Activated CD8-positive, alpha-beta memory T cell treated with anti-CD3 and anti-CD28 coated beads, Interleukin-2, amount 10 ng/mL, durations not matched to agents 7 days and 5 days (primary cell): ENCODE data around the gene FBXW8. TPM values are rescaled to one million over a fixed set of nuclear protein-coding genes. Genes with fewer than 3 reads are reported as not detected.

Experiments
- ATAC-seq: fragments of 150-1000 bp; cut with Tn5 transposase; one replicate; pipeline ENCODE4 v1.10.0; 2021; ENCODE audit warnings: moderate library complexity
- CTCF ChIA-PET: fragments of 350-600 bp; sonication (Branson Sonifier 250); formaldehyde crosslinking; loops from one replicate; lab custom pipeline; 2021; ENCODE audit warnings: antibody characterized with exemption; lab: Charles Lee
- DNase-seq: peaks from one replicate; pipeline ENCODE4 v3.0.0-alpha.2; 2020
- H3K27ac Mint-ChIP-seq: one replicate; pipeline ENCODE4 v1.8.0; 2021; ENCODE audit warnings: mild to moderate bottlenecking, mixed read lengths
- H3K27me3 Mint-ChIP-seq: one replicate; pipeline ENCODE4 v1.8.0; 2021; ENCODE audit warnings: mixed read lengths
- H3K36me3 Mint-ChIP-seq: one replicate; pipeline ENCODE4 v1.8.0; 2021; ENCODE audit warnings: mild to moderate bottlenecking, mixed read lengths
- H3K4me1 Mint-ChIP-seq: one replicate; pipeline ENCODE4 v1.8.0; 2021; ENCODE audit warnings: mixed read lengths
- H3K4me3 Mint-ChIP-seq: one replicate; pipeline ENCODE4 v1.8.0; 2021; ENCODE audit warnings: mild to moderate bottlenecking, moderate library complexity, mixed read lengths
- H3K9me3 Mint-ChIP-seq: one replicate; pipeline ENCODE4 v1.8.0; 2022; ENCODE audit warnings: low read depth, mixed read lengths
- total RNA-seq, 2 experiments: library from RNA; stranded (reverse); gene quantifications; one replicate each; pipeline ENCODE4 v1.2.3, GENCODE V29; 2021

The FBXW8 gene
- 10 to 100 TPM; 11.5 to 12.8 TPM for total RNA-seq

GRCh38 chr12:116910645-116911451 lies at the start of gene FBXW8:
Gene FBXW8, plus strand, starts transcription at chr12:116910950. Its CDS starts 88 bp downstream, at chr12:116911038.
- Mint-ChIP-seq H3K36me3 (peaks cover 12% of the 10 kb centered on the region), H3K9me3 (no peaks in the 10 kb centered on the region), H3K4me1 (peaks cover 29% of the 10 kb centered on the region), H3K27ac (peak within 1 kb of the TSS; percentile 69), H3K27me3 (peaks cover 28% of the 10 kb centered on the region), H3K4me3 (peak within 1 kb of the TSS; percentile 83)
- peak; percentile 79 for DNase-seq
- ATAC-seq, result peak; percentile 92
- CTCF ChIA-PET, result interaction anchor here (1.8 to 2.2 kb wide), 2 partner anchors 9 to 13 kb away, joined by 4 to 6 read pairs; no protein-coding TSS in a partner anchor

- H3K9me3 Mint-ChIP-seq, result no peaks in the 10 kb centered on the region
- peaks cover 14% of the 10 kb centered on the region for H3K4me1 Mint-ChIP-seq
- H3K27ac Mint-ChIP-seq, result no peak overlapping the region
- H3K27me3 Mint-ChIP-seq, result peaks cover 51% of the 10 kb centered on the region
- H3K4me3 Mint-ChIP-seq, result no peak overlapping the region
- CTCF ChIA-PET, result no interaction called here
- ATAC-seq (peak; percentile 82), DNase-seq (peak; percentile 79)
- H3K36me3 Mint-ChIP-seq, result peaks cover 2% of the 10 kb centered on the region
These were observed 49.4 kb upstream of the FBXW8 start for GRCh38 chr12:116861320-116861719.

GRCh38 chr12:116862167-116862566 lies 48.6 kb upstream of the FBXW8 start:
- Mint-ChIP-seq H3K4me1 (peaks cover 14% of the 10 kb centered on the region), H3K27ac (no peak overlapping the region), H3K4me3 (no peak overlapping the region), H3K9me3 (no peaks in the 10 kb centered on the region), H3K36me3 (peaks cover 2% of the 10 kb centered on the region), H3K27me3 (peaks cover 46% of the 10 kb centered on the region)
- DNase-seq (no peak), ATAC-seq (no peak)
- CTCF ChIA-PET, result no interaction called here

- ATAC-seq (no peak), DNase-seq (no peak)
- H3K27ac Mint-ChIP-seq, result no peak overlapping the region
- CTCF ChIA-PET, result interaction anchor here (1.3 to 1.6 kb wide), 3 partner anchors 93 to 160 kb away, joined by 4 read pairs; no protein-coding TSS in a partner anchor
- peaks cover 2% of the 10 kb centered on the region for H3K36me3 Mint-ChIP-seq
- H3K9me3 Mint-ChIP-seq, result no peaks in the 10 kb centered on the region
- peaks cover 14% of the 10 kb centered on the region for H3K4me1 Mint-ChIP-seq
- peaks cover 34% of the 10 kb centered on the region for H3K27me3 Mint-ChIP-seq
- H3K4me3 Mint-ChIP-seq, result no peak overlapping the region
These were observed 47.4 kb upstream of the FBXW8 start for GRCh38 chr12:116863275-116863767.

- Mint-ChIP-seq H3K9me3 (no peaks in the 10 kb centered on the region), H3K4me3 (no peak overlapping the region), H3K4me1 (peaks cover 14% of the 10 kb centered on the region), H3K36me3 (peaks cover 2% of the 10 kb centered on the region), H3K27me3 (peaks cover 22% of the 10 kb centered on the region), H3K27ac (no peak overlapping the region)
- ATAC-seq (no peak), DNase-seq (no peak)
- CTCF ChIA-PET, result no interaction called here
These were observed 46.2 kb upstream of the FBXW8 start for GRCh38 chr12:116864371-116865160.

- no peaks in the 10 kb centered on the region for H3K4me1 Mint-ChIP-seq
- no peak for DNase-seq
- CTCF ChIA-PET, result interaction anchor here (1.1 kb wide), 1 partner anchor 30 kb away, joined by 3 read pairs; no protein-coding TSS in a partner anchor
- no peaks in the 10 kb centered on the region for H3K36me3 Mint-ChIP-seq
- H3K27me3 Mint-ChIP-seq, result no peaks in the 10 kb centered on the region
- no peak overlapping the region for H3K4me3 Mint-ChIP-seq
- ATAC-seq, result no peak
- no peaks in the 10 kb centered on the region for H3K9me3 Mint-ChIP-seq
- no peak overlapping the region for H3K27ac Mint-ChIP-seq
These were observed 43.2 kb upstream of the FBXW8 start for GRCh38 chr12:116867523-116867922.

GRCh38 chr12:116870306-116870705 lies 40.4 kb upstream of the FBXW8 start:
- no peaks in the 10 kb centered on the region for H3K9me3 Mint-ChIP-seq
- no peak for DNase-seq
- H3K4me1 Mint-ChIP-seq, result no peaks in the 10 kb centered on the region
- H3K36me3 Mint-ChIP-seq, result no peaks in the 10 kb centered on the region
- no peak for ATAC-seq
- H3K27ac Mint-ChIP-seq, result no peak overlapping the region
- H3K4me3 Mint-ChIP-seq, result no peak overlapping the region
- CTCF ChIA-PET, result no interaction called here
- H3K27me3 Mint-ChIP-seq, result peaks cover 12% of the 10 kb centered on the region

- Mint-ChIP-seq H3K27me3 (peaks cover 52% of the 10 kb centered on the region), H3K4me1 (peaks cover 9% of the 10 kb centered on the region), H3K36me3 (no peaks in the 10 kb centered on the region), H3K9me3 (no peaks in the 10 kb centered on the region), H3K27ac (no peak overlapping the region), H3K4me3 (no peak overlapping the region)
- ATAC-seq (no peak), DNase-seq (no peak)
- CTCF ChIA-PET, result no interaction called here
These were observed 36.3 kb upstream of the FBXW8 start for GRCh38 chr12:116874324-116874995.

GRCh38 chr12:116876151-116876869 lies 34.4 kb upstream of the FBXW8 start:
- Mint-ChIP-seq H3K9me3 (no peaks in the 10 kb centered on the region), H3K36me3 (no peaks in the 10 kb centered on the region), H3K27ac (no peak overlapping the region), H3K4me1 (peaks cover 19% of the 10 kb centered on the region), H3K4me3 (no peak overlapping the region), H3K27me3 (peaks cover 64% of the 10 kb centered on the region)
- ATAC-seq (no peak), DNase-seq (no peak)
- CTCF ChIA-PET, result interaction anchor here (0.7 kb wide), 1 partner anchor 69 kb away, joined by 3 read pairs; no protein-coding TSS in a partner anchor

- DNase-seq (no peak), ATAC-seq (no peak)
- Mint-ChIP-seq H3K27me3 (peaks cover 83% of the 10 kb centered on the region), H3K27ac (no peak overlapping the region), H3K9me3 (no peaks in the 10 kb centered on the region), H3K4me3 (peak overlapping the region; percentile 52), H3K36me3 (no peaks in the 10 kb centered on the region), H3K4me1 (peaks cover 28% of the 10 kb centered on the region)
- CTCF ChIA-PET, result no interaction called here
These were observed 31.9 kb upstream of the FBXW8 start for GRCh38 chr12:116878567-116879508.

GRCh38 chr12:116879509-116880212 lies 31.1 kb upstream of the FBXW8 start:
- Mint-ChIP-seq H3K27ac (no peak overlapping the region), H3K27me3 (peaks cover 82% of the 10 kb centered on the region), H3K4me1 (peaks cover 28% of the 10 kb centered on the region), H3K4me3 (peak overlapping the region; percentile 52), H3K9me3 (no peaks in the 10 kb centered on the region), H3K36me3 (no peaks in the 10 kb centered on the region)
- CTCF ChIA-PET, result no interaction called here
- no peak for DNase-seq
- peak; percentile 25 for ATAC-seq
